Stimulated activated CD8-positive, alpha-beta memory T cell treated with anti-CD3 and anti-CD28 coated beads, Interleukin-2, amount 100 ng/mL, for 48 hours (primary cell): ENCODE measurements around the gene KCND2.
"Not testable (repeated sequence)": the region's sequence is repeated elsewhere in the genome, so short reads cannot be mapped to it uniquely, and the experiment has no call there.

Experiments used
- DNase-seq, 2 donors: peaks; one replicate each; pipeline ENCODE4 v3.0.0-alpha.2; 2020; ENCODE audit warnings: low read depth in 2 of 2

The KCND2 gene

GRCh38 chr7:120502132-120502531 lies 229.2 kb downstream of the KCND2 start:
- DNase-seq: no peak

- DNase-seq: no peak
These were observed 229.8 kb downstream of the KCND2 start for GRCh38 chr7:120502825-120503224.

- DNase-seq: no peak
These were observed 231.4 kb downstream of the KCND2 start for GRCh38 chr7:120504386-120504785.

GRCh38 chr7:120505770-120506169 lies 232.8 kb downstream of the KCND2 start:
- DNase-seq: no peak

- DNase-seq: no peak
These were observed 239.7 kb downstream of the KCND2 start for GRCh38 chr7:120512701-120513100.

- DNase-seq: no peak
These were observed 246.2 kb downstream of the KCND2 start for GRCh38 chr7:120519224-120519623.

- no peak for DNase-seq
These were observed 249.1 kb downstream of the KCND2 start for GRCh38 chr7:120521761-120522737.

GRCh38 chr7:120523985-120524384 lies 251.0 kb downstream of the KCND2 start:
- no peak for DNase-seq

- DNase-seq: no peak
These were observed 254.0 kb downstream of the KCND2 start for GRCh38 chr7:120526902-120527509.

GRCh38 chr7:120529736-120530135 lies 256.8 kb downstream of the KCND2 start:
- DNase-seq: no peak

- no peak for DNase-seq
These were observed 265.4 kb downstream of the KCND2 start for GRCh38 chr7:120538335-120538734.

GRCh38 chr7:120539321-120539720 lies 266.3 kb downstream of the KCND2 start:
- DNase-seq: no peak

- DNase-seq: no peak
These were observed 274.6 kb downstream of the KCND2 start for GRCh38 chr7:120547605-120548004.

GRCh38 chr7:120550494-120551048 lies 277.6 kb downstream of the KCND2 start:
- no peak for DNase-seq

GRCh38 chr7:120553491-120553890 lies 280.5 kb downstream of the KCND2 start:
- DNase-seq: no peak

- no peak for DNase-seq
These were observed 282.1 kb downstream of the KCND2 start for GRCh38 chr7:120554960-120555571.

GRCh38 chr7:120564145-120564544 lies 291.2 kb downstream of the KCND2 start:
- no peak for DNase-seq

GRCh38 chr7:120567204-120567603 lies 294.2 kb downstream of the KCND2 start:
- no peak for DNase-seq

- DNase-seq: not testable (repeated sequence)
These were observed 305.7 kb downstream of the KCND2 start for GRCh38 chr7:120578657-120579056.

GRCh38 chr7:120582916-120583315 lies 309.9 kb downstream of the KCND2 start:
- DNase-seq: no peak

GRCh38 chr7:120583899-120584586 lies 311.1 kb downstream of the KCND2 start:
- no peak for DNase-seq

GRCh38 chr7:120586571-120586970 lies 313.6 kb downstream of the KCND2 start:
- DNase-seq: no peak
